GM19372 (cell line): ENCODE data around the gene MUC12.

Experiments used
- ATAC-seq: cut with Tn5 transposase; IDR thresholded peaks from one replicate; pipeline ENCODE4 v1.9.1; 2021; ENCODE audit warnings: mild to moderate bottlenecking, low read depth, moderate library complexity; ENCODE audit not compliant: unreplicated experiment

MUC12 gene

GRCh38 chr7:100951888-100952560 lies 17.3 kb upstream of the MUC12 start:
- no peak for ATAC-seq

GRCh38 chr7:100952641-100953040 lies 16.7 kb upstream of the MUC12 start:
- ATAC-seq, result no peak

- ATAC-seq, result no peak
These were observed 11.4 kb upstream of the MUC12 start for GRCh38 chr7:100957832-100958421.

GRCh38 chr7:100959894-100960293 lies 9.5 kb upstream of the MUC12 start:
- ATAC-seq, result no peak

GRCh38 chr7:100962537-100962936 lies 6.8 kb upstream of the MUC12 start:
- ATAC-seq, result no peak

GRCh38 chr7:100963386-100963785 lies 6.0 kb upstream of the MUC12 start:
- no peak for ATAC-seq

GRCh38 chr7:100963874-100964273 lies 5.5 kb upstream of the MUC12 start:
- ATAC-seq, result no peak

GRCh38 chr7:100964630-100965029 lies 4.7 kb upstream of the MUC12 start:
- ATAC-seq, result no peak

- ATAC-seq, result no peak
These were observed 4.2 kb upstream of the MUC12 start for GRCh38 chr7:100965045-100965722.

GRCh38 chr7:100965723-100966541 lies 3.4 kb upstream of the MUC12 start:
- ATAC-seq, result no peak

- ATAC-seq, result no peak
These were observed 2.6 kb upstream of the MUC12 start for GRCh38 chr7:100966542-100967291.

GRCh38 chr7:100967292-100967863 lies 2.0 kb upstream of the MUC12 start:
- no peak for ATAC-seq

- no peak for ATAC-seq
These were observed 1.3 kb upstream of the MUC12 start for GRCh38 chr7:100968031-100968430.

- no peak for ATAC-seq
These were observed 715 bp upstream of the MUC12 start for GRCh38 chr7:100968650-100969049.

GRCh38 chr7:100971111-100972001 lies 2.0 kb downstream of the MUC12 start:
- no peak for ATAC-seq

GRCh38 chr7:100972002-100972347 lies 2.6 kb downstream of the MUC12 start:
- ATAC-seq, result no peak

GRCh38 chr7:100974021-100974420 lies 4.7 kb downstream of the MUC12 start:
- ATAC-seq, result no peak

GRCh38 chr7:100975371-100975821 lies 6.0 kb downstream of the MUC12 start:
- no peak for ATAC-seq

- ATAC-seq, result no peak
These were observed 8.9 kb downstream of the MUC12 start for GRCh38 chr7:100978300-100978699.
